Gastrocnemius medialis (tissue), 4 donors: ENCODE data around the gene ACTN4. TPM values are rescaled to one million over a fixed set of nuclear protein-coding genes. Genes with fewer than 3 reads are reported as not detected.
A peak's percentile ranks its signal among the peaks of the same experiment; 100 is the strongest.

Experiments
- ATAC-seq, 2 donors: fragments of 150-250 bp; one replicate each; pipeline ENCODE4 v1.9.1; 2016
- DNase-seq, 2 donors: peaks; one replicate each; pipeline ENCODE4 v3.0.0-alpha.2; 2019
- H3K27ac ChIP-seq, 4 donors: fragments of 200-600 bp; sonication (generic); 1 replicate in 1 of 4; 2 replicates in 3 of 4; pipeline ENCODE4 v1.5.1; 2016 to 2018; ENCODE audit warnings: mild to moderate bottlenecking in 2 of 4, moderate library complexity in 1 of 4
- H3K27me3 ChIP-seq, 3 donors: fragments of 200-600 bp; sonication (generic) in 2 of 3; 1 replicate in 1 of 3; 2 replicates in 2 of 3; pipeline versions ENCODE4 v1.5.1 to v1.6.0; 2016 to 2019; ENCODE audit warnings: mild to moderate bottlenecking in 1 of 3, moderate library complexity in 1 of 3
- H3K36me3 ChIP-seq, 2 donors: fragments of 200-600 bp; sonication (generic) in 1 of 2; one replicate each; pipeline ENCODE4 v1.5.1; 2017 to 2018
- H3K4me1 ChIP-seq, 2 donors: fragments of 200-600 bp; sonication (generic) in 1 of 2; one replicate each; pipeline ENCODE4 v1.5.1; 2016 to 2017; ENCODE audit warnings: mild to moderate bottlenecking in 2 of 2
- H3K4me3 ChIP-seq, 4 donors: fragments of 200-600 bp; sonication (generic) in 3 of 4; 1 replicate in 1 of 4; 2 replicates in 3 of 4; pipeline ENCODE4 v1.5.1; 2016 to 2019; ENCODE audit warnings: mild to moderate bottlenecking in 2 of 4
- H3K9me3 ChIP-seq, 3 donors: fragments of 200-600 bp; sonication (generic) in 2 of 3; 1 replicate in 1 of 3; 2 replicates in 2 of 3; pipeline ENCODE4 v1.5.1; 2016 to 2019
- CTCF ChIP-seq, 5 experiments: fragments of 450-650 bp in 3 of 5; fragments of 200-600 bp in 2 of 5; sonication (generic) in 2 of 5; IDR thresholded peaks in 4 of 5; conservative IDR thresholded peaks in 1 of 5; 1 replicate in 4 of 5; 2 replicates in 1 of 5; pipeline ENCODE4 v1.5.1; 2016 to 2019; ENCODE audit warnings: antibody characterized with exemption in 5 of 5, mild to moderate bottlenecking in 3 of 5, moderate library complexity in 3 of 5
- POLR2A ChIP-seq, 2 donors: fragments of 450-650 bp; IDR thresholded peaks; one replicate each; pipeline ENCODE4 v1.6.1; 2017; ENCODE audit warnings: antibody characterized with exemption in 2 of 2, mild to moderate bottlenecking in 2 of 2, moderate library complexity in 2 of 2
- in situ Hi-C, 4 donors: fragments of 200-750 bp; cut with MboI; loops; one replicate each; pipeline versions ENCODE4 v1.15.0 to v1.8.0; 2017; ENCODE audit warnings: low sequenced_read_pairs in 4 of 4
- intact Hi-C: fragments of 100-400 bp; cut with DNase I; formaldehyde crosslinking; loops from one replicate; pipeline ENCODE4 v1.15.1; 2023; ENCODE audit warnings: low total_unique reads
- total RNA-seq, 4 donors: library from RNA; depleted of rRNA; stranded (reverse); fragments of >200 nt; gene quantifications; one replicate each; pipeline versions ENCODE4 v1.1.0 to v1.2.3, GENCODE V29; 2016

ACTN4 gene
- total RNA-seq, 4 donors from 2014 or later, result 32.0 to 85.3 (median 63.9) TPM

GRCh38 chr19:38675611-38676010, 28.2 kb downstream of the ACTN4 start:
- H3K36me3 ChIP-seq, result no peaks in the 10 kb centered on the region
- no peaks in the 10 kb centered on the region for H3K27me3 ChIP-seq
- peak overlapping the region; percentile 89 to 98 (median 96) for H3K27ac ChIP-seq
- DNase-seq, result peak in 1 of 2 donors; percentile 53
- no peak for ATAC-seq
- TF ChIP-seq POLR2A (IDR thresholded peaks at IDR 0.05) (no peak), CTCF (IDR thresholded peaks at IDR 0.05 in 4 of 5, conservative IDR thresholded peaks at IDR 0.05 in 1 of 5) (no peak)
- H3K4me3 ChIP-seq, result no peak overlapping the region
- in situ Hi-C loops, result no loop called here
- intact Hi-C loops, result no loop called here
- no peaks in the 10 kb centered on the region for H3K9me3 ChIP-seq
- H3K4me1 ChIP-seq, result peaks cover 73 to 85% of the 10 kb centered on the region in 2 donors

- no peak for DNase-seq
Measured at GRCh38 chr19:38676023-38676877, 28.8 kb downstream of the ACTN4 start.

GRCh38 chr19:38676878-38677646, 29.6 kb downstream of the ACTN4 start:
- no peak for TF ChIP-seq CTCF (IDR thresholded peaks at IDR 0.05 in 4 of 5, conservative IDR thresholded peaks at IDR 0.05 in 1 of 5)
- TF ChIP-seq POLR2A (IDR thresholded peaks at IDR 0.05), result no peak
- Histone ChIP-seq H3K4me1 (peaks cover 72 to 85% of the 10 kb centered on the region in 2 donors), H3K4me3 (no peak overlapping the region), H3K9me3 (no peaks in the 10 kb centered on the region), H3K27me3 (no peaks in the 10 kb centered on the region), H3K27ac (peak overlapping the region; percentile 89 to 98 (median 96)), H3K36me3 (no peaks in the 10 kb centered on the region)
- DNase-seq, result no peak
- intact Hi-C loops, result no loop called here
- in situ Hi-C loops, result no loop called here
- ATAC-seq, result no peak

More at GRCh38 chr19:38676023-38676877, 28.8 kb downstream of the ACTN4 start:
- in situ Hi-C loops (no loop called here), intact Hi-C loops (no loop called here)
- no peak for TF ChIP-seq CTCF (IDR thresholded peaks at IDR 0.05 in 4 of 5, conservative IDR thresholded peaks at IDR 0.05 in 1 of 5)
- TF ChIP-seq POLR2A (IDR thresholded peaks at IDR 0.05), result no peak
- no peaks in the 10 kb centered on the region for H3K36me3 ChIP-seq
- H3K27me3 ChIP-seq, result no peaks in the 10 kb centered on the region
- H3K9me3 ChIP-seq, result no peaks in the 10 kb centered on the region
- no peak for ATAC-seq
- peak overlapping the region; percentile 89 to 98 (median 96) for H3K27ac ChIP-seq
- peaks cover 72 to 85% of the 10 kb centered on the region in 2 donors for H3K4me1 ChIP-seq
- H3K4me3 ChIP-seq, result no peak overlapping the region

- Histone ChIP-seq H3K27ac (peak overlapping the region; percentile 89 to 98 (median 96)), H3K36me3 (no peaks in the 10 kb centered on the region), H3K9me3 (no peaks in the 10 kb centered on the region), H3K4me1 (peaks cover 85 to 87% of the 10 kb centered on the region in 2 donors), H3K27me3 (no peaks in the 10 kb centered on the region), H3K4me3 (no peak overlapping the region)
- no peak for ATAC-seq
- no peak for TF ChIP-seq POLR2A (IDR thresholded peaks at IDR 0.05)
- no peak for TF ChIP-seq CTCF (IDR thresholded peaks at IDR 0.05 in 4 of 5, conservative IDR thresholded peaks at IDR 0.05 in 1 of 5)
- intact Hi-C loops (no loop called here), in situ Hi-C loops (no loop called here)
- DNase-seq, result no peak
Measured at GRCh38 chr19:38678217-38678890, 30.9 kb downstream of the ACTN4 start.
